Activated CD4-positive, alpha-beta T cell treated with anti-CD3 and anti-CD28 coated beads, Interleukin-2, amount 10 ng/mL, durations not matched to agents 7 days and 5 days (primary cell): ENCODE data around the gene GABRP. TPM values are rescaled to one million over a fixed set of nuclear protein-coding genes. Genes with fewer than 3 reads are reported as not detected.
"Not testable (repeated sequence)": the region's sequence is repeated elsewhere in the genome, so short reads cannot be mapped to it uniquely, and the experiment has no call there.

ENCODE experiments used
- CTCF ChIA-PET: fragments of 350-600 bp; sonication (Branson Sonifier 250); formaldehyde crosslinking; loops from one replicate; lab custom pipeline; 2021; ENCODE audit warnings: antibody characterized with exemption; lab: Charles Lee
- POLR2A ChIA-PET: fragments of 350-600 bp; sonication (Branson Sonifier 250); formaldehyde crosslinking; loops from one replicate; lab custom pipeline; 2021; ENCODE audit warnings: antibody characterized with exemption; lab: Charles Lee
- DNase-seq: peaks from one replicate; pipeline ENCODE4 v3.0.0-alpha.2; 2020
- H3K27ac Mint-ChIP-seq: one replicate; pipeline ENCODE4 v1.8.0; 2021; ENCODE audit warnings: mild to moderate bottlenecking, moderate library complexity, mixed read lengths
- H3K27me3 Mint-ChIP-seq: one replicate; pipeline ENCODE4 v1.8.0; 2021; ENCODE audit warnings: mixed read lengths
- H3K36me3 Mint-ChIP-seq: one replicate; pipeline ENCODE4 v1.8.0; 2021; ENCODE audit warnings: low read depth, mixed read lengths
- H3K4me1 Mint-ChIP-seq: one replicate; pipeline ENCODE4 v1.8.0; 2021; ENCODE audit warnings: mixed read lengths
- H3K4me3 Mint-ChIP-seq: one replicate; pipeline ENCODE4 v1.8.0; 2021; ENCODE audit warnings: mild to moderate bottlenecking, moderate library complexity, mixed read lengths
- H3K9me3 Mint-ChIP-seq: one replicate; pipeline ENCODE4 v1.8.0; 2021; ENCODE audit warnings: mixed read lengths
- total RNA-seq, 2 experiments: library from RNA; stranded (reverse); gene quantifications; one replicate each; pipeline ENCODE4 v1.2.3, GENCODE V29; 2021

Gene GABRP
- total RNA-seq, 2 experiments from 2014 or later: not detected

- Mint-ChIP-seq H3K4me1 (no peaks in the 10 kb centered on the region), H3K4me3 (no peak overlapping the region), H3K27ac (no peak overlapping the region), H3K27me3 (peaks cover 3% of the 10 kb centered on the region), H3K36me3 (no peaks in the 10 kb centered on the region), H3K9me3 (no peaks in the 10 kb centered on the region)
- DNase-seq: no peak
- ChIA-PET CTCF (no interaction called here), POLR2A (no interaction called here)
Observed at GRCh38 chr5:170760113-170760512, 23.4 kb upstream of the GABRP start.

GRCh38 chr5:170761048-170761707 lies 22.3 kb upstream of the GABRP start:
- Mint-ChIP-seq H3K27me3 (peaks cover 3% of the 10 kb centered on the region), H3K4me3 (no peak overlapping the region), H3K4me1 (no peaks in the 10 kb centered on the region), H3K36me3 (no peaks in the 10 kb centered on the region), H3K9me3 (no peaks in the 10 kb centered on the region), H3K27ac (no peak overlapping the region)
- no peak for DNase-seq
- CTCF ChIA-PET: no interaction called here
- POLR2A ChIA-PET: no interaction called here

DNA sequence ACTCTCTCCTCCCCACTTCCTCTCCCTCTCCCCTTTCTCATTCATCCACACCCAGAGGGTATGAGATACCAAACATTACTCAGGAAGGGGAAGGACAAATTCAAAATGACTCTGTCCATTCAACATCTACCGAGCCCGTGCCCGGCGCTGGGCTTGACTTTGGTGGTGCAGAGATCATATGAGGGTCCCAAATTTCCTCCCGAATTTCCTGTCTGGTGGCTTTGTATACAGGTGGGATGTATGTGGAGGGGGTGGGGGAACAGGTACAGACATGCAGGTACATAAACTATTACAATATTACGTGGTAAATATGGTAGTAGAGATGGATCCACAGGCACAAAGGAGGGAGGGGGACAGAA lies 21.8 kb upstream of the GABRP start:
- no peaks in the 10 kb centered on the region for H3K9me3 Mint-ChIP-seq
- peaks cover 3% of the 10 kb centered on the region for H3K27me3 Mint-ChIP-seq
- POLR2A ChIA-PET: no interaction called here
- no peaks in the 10 kb centered on the region for H3K36me3 Mint-ChIP-seq
- H3K4me3 Mint-ChIP-seq: no peak overlapping the region
- H3K27ac Mint-ChIP-seq: no peak overlapping the region
- DNase-seq: no peak
- CTCF ChIA-PET: no interaction called here
- no peaks in the 10 kb centered on the region for H3K4me1 Mint-ChIP-seq

DNA sequence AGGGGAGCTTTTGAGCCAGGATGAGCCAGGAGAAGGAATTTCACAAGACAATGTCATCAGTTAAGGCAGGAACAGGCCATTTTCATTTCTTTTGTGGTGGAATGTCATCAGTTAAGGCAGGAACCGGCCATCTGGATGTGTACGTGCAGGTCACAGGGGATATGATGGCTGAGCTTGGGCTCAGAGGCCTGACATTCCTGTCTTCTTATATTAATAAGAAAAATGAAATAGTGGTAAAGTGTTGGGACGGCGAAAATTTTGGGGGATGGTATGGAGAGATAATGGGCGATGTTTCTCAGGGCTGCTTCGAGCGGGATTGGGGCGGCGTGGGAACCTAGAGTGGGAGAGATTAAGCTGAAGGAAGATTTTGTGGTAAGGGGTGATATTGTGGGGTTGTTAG lies 21.2 kb upstream of the GABRP start:
- H3K4me3 Mint-ChIP-seq, H3K27ac Mint-ChIP-seq, DNase-seq, H3K27me3 Mint-ChIP-seq, POLR2A ChIA-PET, H3K36me3 Mint-ChIP-seq, H3K9me3 Mint-ChIP-seq, H3K4me1 Mint-ChIP-seq, CTCF ChIA-PET: not testable (repeated sequence)

DNA sequence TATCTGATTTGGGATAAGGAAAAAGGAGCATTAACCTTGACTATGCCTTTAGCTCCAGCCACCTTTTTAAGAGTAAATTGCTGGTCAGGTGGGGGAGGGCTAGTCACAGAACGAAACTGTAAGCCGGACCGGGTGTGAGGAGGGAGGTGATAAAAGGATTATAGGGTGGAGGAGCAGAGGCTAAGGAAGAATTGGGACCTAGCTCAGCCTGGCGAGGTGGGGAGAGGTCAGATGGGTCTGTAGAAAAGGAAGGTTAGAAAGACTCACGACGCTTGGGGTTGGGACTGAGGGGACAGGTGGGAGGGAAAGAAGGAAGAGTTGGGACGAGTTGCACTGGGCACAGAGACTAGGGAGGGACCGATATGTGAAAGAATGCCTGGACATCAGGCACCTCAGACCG lies 17.7 kb upstream of the GABRP start:
- H3K9me3 Mint-ChIP-seq, H3K27me3 Mint-ChIP-seq, CTCF ChIA-PET, POLR2A ChIA-PET, H3K27ac Mint-ChIP-seq, H3K4me3 Mint-ChIP-seq, H3K4me1 Mint-ChIP-seq, H3K36me3 Mint-ChIP-seq, DNase-seq: not testable (repeated sequence)

DNA sequence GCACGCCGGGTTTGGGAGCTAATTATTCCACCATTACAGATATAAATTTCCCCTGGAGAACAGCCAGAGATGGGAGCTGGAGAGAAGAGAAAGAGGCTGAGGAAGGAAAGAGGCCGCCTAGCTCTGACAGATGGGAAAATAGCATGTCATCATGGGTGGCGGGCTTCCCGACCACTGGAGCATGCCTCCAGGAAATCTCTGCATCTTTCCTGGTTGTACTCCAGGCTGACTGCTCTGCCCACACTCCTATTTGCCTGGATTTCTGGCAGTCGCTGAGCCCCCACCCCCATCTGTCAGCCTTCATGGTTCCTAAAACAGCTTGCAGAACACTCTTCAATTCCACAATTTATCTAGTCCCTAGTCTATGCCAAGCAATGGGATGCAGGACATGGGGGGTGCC lies 14.3 kb upstream of the GABRP start:
- Mint-ChIP-seq H3K36me3 (no peaks in the 10 kb centered on the region), H3K9me3 (no peaks in the 10 kb centered on the region), H3K4me3 (no peak overlapping the region), H3K27me3 (no peaks in the 10 kb centered on the region), H3K4me1 (no peaks in the 10 kb centered on the region), H3K27ac (no peak overlapping the region)
- CTCF ChIA-PET: no interaction called here
- POLR2A ChIA-PET: no interaction called here
- DNase-seq: no peak

DNA sequence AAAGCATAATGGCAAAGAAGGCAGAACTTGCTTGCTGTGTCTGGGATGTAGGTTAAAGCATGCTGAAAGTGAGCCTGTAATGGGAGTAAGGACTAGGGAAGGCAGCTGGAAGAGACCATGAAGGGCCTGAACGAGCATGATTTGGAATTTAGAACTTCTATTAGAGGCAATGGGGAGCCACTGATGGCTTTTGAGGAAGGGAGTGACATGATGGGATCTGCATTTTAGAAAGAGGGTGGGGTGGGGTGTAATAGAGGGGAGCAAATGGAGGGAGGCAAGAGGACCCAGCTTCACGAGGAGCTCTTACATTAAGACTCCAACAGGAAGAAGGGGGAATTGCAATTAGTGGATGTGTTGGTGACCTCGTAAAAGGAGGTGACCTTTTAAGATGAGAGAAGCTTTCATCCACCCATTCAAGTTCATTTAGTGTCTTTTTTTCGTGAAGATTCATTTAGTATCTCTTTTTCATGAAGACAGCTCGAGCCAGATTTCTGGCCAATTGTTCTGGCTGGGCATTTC lies 13.6 kb upstream of the GABRP start:
- no peaks in the 10 kb centered on the region for H3K9me3 Mint-ChIP-seq
- H3K27me3 Mint-ChIP-seq: no peaks in the 10 kb centered on the region
- ChIA-PET CTCF (no interaction called here), POLR2A (no interaction called here)
- no peaks in the 10 kb centered on the region for H3K36me3 Mint-ChIP-seq
- no peak overlapping the region for H3K4me3 Mint-ChIP-seq
- H3K27ac Mint-ChIP-seq: no peak overlapping the region
- no peak for DNase-seq
- H3K4me1 Mint-ChIP-seq: no peaks in the 10 kb centered on the region

GRCh38 chr5:170771496-170771895 lies 12.0 kb upstream of the GABRP start:
- CTCF ChIA-PET: no interaction called here
- H3K27me3 Mint-ChIP-seq: no peaks in the 10 kb centered on the region
- no peaks in the 10 kb centered on the region for H3K9me3 Mint-ChIP-seq
- H3K27ac Mint-ChIP-seq: no peak overlapping the region
- no peak overlapping the region for H3K4me3 Mint-ChIP-seq
- POLR2A ChIA-PET: no interaction called here
- DNase-seq: no peak
- no peaks in the 10 kb centered on the region for H3K36me3 Mint-ChIP-seq
- peaks cover 6% of the 10 kb centered on the region for H3K4me1 Mint-ChIP-seq

GRCh38 chr5:170773024-170773985 lies 10.2 kb upstream of the GABRP start:
- Mint-ChIP-seq H3K4me3 (no peak overlapping the region), H3K27ac (no peak overlapping the region), H3K4me1 (peaks cover 6% of the 10 kb centered on the region), H3K36me3 (no peaks in the 10 kb centered on the region), H3K9me3 (no peaks in the 10 kb centered on the region), H3K27me3 (no peaks in the 10 kb centered on the region)
- CTCF ChIA-PET: no interaction called here
- no peak for DNase-seq
- POLR2A ChIA-PET: no interaction called here

DNA sequence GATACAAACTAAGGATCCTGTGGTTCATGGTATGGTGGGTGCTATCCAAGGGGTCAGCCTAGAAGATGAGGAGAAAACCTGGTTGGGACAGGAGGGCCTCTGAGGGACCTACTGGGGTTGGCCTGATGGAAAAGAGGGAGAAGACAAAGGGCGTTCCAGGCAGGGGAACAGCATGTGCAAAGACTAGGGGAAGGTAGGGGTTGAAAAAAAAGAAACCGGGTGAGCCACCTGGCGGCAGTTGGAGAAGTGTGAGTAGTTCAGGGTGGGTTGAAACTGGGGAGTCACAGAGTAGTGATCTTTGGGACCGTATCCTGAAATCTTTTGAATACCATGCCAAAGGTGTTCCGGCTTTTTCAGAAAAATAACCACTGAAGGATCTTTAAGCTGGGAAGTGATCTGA lies 8.7 kb upstream of the GABRP start:
- CTCF ChIA-PET: no interaction called here
- H3K4me3 Mint-ChIP-seq: no peak overlapping the region
- no peaks in the 10 kb centered on the region for H3K9me3 Mint-ChIP-seq
- DNase-seq: no peak
- H3K27ac Mint-ChIP-seq: no peak overlapping the region
- H3K4me1 Mint-ChIP-seq: peaks cover 6% of the 10 kb centered on the region
- H3K36me3 Mint-ChIP-seq: no peaks in the 10 kb centered on the region
- H3K27me3 Mint-ChIP-seq: no peaks in the 10 kb centered on the region
- POLR2A ChIA-PET: no interaction called here

DNA sequence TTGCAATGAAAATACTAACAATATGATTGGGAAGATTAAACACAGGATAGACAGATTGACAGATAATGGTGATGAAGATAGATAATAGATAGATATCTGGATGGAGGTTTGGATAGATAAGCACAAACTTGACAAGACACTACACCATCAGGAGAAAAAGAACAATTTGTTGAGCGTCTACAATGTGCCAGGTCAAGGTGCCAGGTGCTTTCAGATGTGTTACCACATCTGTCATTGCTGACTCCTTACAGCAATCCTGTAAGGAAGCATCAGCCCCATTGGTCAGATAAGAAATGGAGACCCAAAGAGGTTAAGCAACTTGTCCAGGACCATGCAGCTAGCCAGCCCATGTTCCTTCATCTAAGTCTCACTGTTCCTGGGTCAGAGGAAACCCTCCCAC lies 1.6 kb upstream of the GABRP start:
- ChIA-PET POLR2A (no interaction called here), CTCF (no interaction called here)
- Mint-ChIP-seq H3K9me3 (no peaks in the 10 kb centered on the region), H3K27ac (no peak overlapping the region), H3K36me3 (no peaks in the 10 kb centered on the region), H3K4me1 (no peaks in the 10 kb centered on the region), H3K4me3 (no peak overlapping the region), H3K27me3 (no peaks in the 10 kb centered on the region)
- DNase-seq: no peak

DNA sequence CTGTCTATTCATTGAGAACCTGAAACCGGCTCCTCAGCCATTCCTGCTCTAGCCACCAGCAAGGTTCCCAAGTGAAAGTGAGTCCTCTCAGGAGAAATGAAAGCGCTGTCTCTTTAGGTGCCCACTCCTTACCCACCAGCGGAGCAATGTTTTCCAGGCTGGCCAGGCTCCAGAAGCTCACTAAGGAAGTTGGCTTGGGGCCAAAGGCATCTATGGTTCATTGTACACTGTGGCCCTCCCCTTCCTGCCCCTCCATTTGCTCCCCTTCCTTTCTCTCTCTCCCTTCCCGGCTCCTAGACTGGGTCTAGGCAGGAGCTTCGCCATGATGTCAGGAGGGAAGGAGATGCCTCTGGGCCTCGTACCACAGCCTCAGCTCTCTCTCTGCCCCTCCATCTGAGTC lies 1.1 kb upstream of the GABRP start:
- Mint-ChIP-seq H3K36me3 (no peaks in the 10 kb centered on the region), H3K4me3 (no peak overlapping the region), H3K27me3 (no peaks in the 10 kb centered on the region), H3K4me1 (no peaks in the 10 kb centered on the region), H3K9me3 (no peaks in the 10 kb centered on the region), H3K27ac (no peak overlapping the region)
- POLR2A ChIA-PET: no interaction called here
- no peak for DNase-seq
- CTCF ChIA-PET: no interaction called here

- POLR2A ChIA-PET: no interaction called here
- H3K36me3 Mint-ChIP-seq: no peaks in the 10 kb centered on the region
- DNase-seq: no peak
- H3K27me3 Mint-ChIP-seq: no peaks in the 10 kb centered on the region
- H3K4me1 Mint-ChIP-seq: no peaks in the 10 kb centered on the region
- no peak overlapping the region for H3K27ac Mint-ChIP-seq
- CTCF ChIA-PET: no interaction called here
- H3K4me3 Mint-ChIP-seq: no peak overlapping the region
- no peaks in the 10 kb centered on the region for H3K9me3 Mint-ChIP-seq
Observed at GRCh38 chr5:170785416-170785815, 1.9 kb downstream of the GABRP start.
